Vagina (tissue), 2 donors: Measurements from ENCODE around the gene MVK.

Source experiments
- POLR2A ChIP-seq, 2 donors: fragments of 450-650 bp; IDR thresholded peaks; one replicate each; pipeline ENCODE4 v1.6.1; 2017; ENCODE audit warnings: antibody characterized with exemption in 2 of 2, mild to moderate bottlenecking in 2 of 2, moderate library complexity in 2 of 2
- POLR2AphosphoS5 ChIP-seq, 2 donors: sonication (generic); formaldehyde crosslinking; IDR thresholded peaks; one replicate each; pipeline ENCODE4 v1.9.0; 2017; ENCODE audit warnings: antibody characterized with exemption in 2 of 2, mild to moderate bottlenecking in 2 of 2, low read depth in 1 of 2; ENCODE audit not compliant: insufficient read depth in 1 of 2
- TF ChIP-seq, protein P1 (sequence below), 3 experiments: fragments of 450-650 bp in 2 of 3; fragments of 200-600 bp in 1 of 3; sonication (generic) in 1 of 3; IDR thresholded peaks; one replicate each; pipeline ENCODE4 v1.5.1; 2017 to 2019; ENCODE audit warnings: antibody characterized with exemption in 3 of 3, mild to moderate bottlenecking in 2 of 3, moderate library complexity in 2 of 3

GRCh38 chr12:109598428-109598854 is 24.8 kb downstream of the MVK start:
- TF ChIP-seq, protein P1, sequence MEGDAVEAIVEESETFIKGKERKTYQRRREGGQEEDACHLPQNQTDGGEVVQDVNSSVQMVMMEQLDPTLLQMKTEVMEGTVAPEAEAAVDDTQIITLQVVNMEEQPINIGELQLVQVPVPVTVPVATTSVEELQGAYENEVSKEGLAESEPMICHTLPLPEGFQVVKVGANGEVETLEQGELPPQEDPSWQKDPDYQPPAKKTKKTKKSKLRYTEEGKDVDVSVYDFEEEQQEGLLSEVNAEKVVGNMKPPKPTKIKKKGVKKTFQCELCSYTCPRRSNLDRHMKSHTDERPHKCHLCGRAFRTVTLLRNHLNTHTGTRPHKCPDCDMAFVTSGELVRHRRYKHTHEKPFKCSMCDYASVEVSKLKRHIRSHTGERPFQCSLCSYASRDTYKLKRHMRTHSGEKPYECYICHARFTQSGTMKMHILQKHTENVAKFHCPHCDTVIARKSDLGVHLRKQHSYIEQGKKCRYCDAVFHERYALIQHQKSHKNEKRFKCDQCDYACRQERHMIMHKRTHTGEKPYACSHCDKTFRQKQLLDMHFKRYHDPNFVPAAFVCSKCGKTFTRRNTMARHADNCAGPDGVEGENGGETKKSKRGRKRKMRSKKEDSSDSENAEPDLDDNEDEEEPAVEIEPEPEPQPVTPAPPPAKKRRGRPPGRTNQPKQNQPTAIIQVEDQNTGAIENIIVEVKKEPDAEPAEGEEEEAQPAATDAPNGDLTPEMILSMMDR (IDR thresholded peaks at IDR 0.05): no peak
- TF ChIP-seq POLR2AphosphoS5 (IDR thresholded peaks at IDR 0.05; ENCODE audit: insufficient read depth in 1 of 2, low read depth in 1 of 2): no peak
- TF ChIP-seq POLR2A (IDR thresholded peaks at IDR 0.05): no peak
